Brain pericyte (primary cell): Measurements from ENCODE around the gene MLLT10.

Experiments used
- DNase-seq: peaks from one replicate; pipeline ENCODE4 v3.0.0-alpha.2; 2012; ENCODE audit warnings: low read depth, low spot score

The MLLT10 gene

GRCh38 chr10:21769041-21769440, 235.0 kb downstream of the MLLT10 start:
- no peak for DNase-seq

DNA sequence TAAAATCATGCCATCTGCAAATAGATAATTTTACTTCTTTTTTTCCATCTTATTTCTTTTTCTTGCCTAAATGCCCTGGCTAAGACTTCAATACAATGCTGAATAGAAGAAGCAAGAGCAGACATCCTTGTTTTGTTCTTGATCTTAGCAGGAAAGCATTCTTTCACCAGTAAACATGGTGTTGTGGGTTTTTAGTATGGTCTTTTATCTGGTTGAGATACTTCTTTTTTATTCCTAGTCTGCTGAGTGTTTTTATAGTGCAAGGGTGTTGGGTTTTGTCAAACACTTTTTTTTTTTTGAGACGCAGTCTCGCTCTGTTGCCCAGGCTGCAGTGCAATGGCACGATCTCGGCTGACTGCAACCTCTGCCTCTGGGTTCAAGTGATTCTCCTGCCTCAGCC, 237.2 kb downstream of the MLLT10 start:
- no peak for DNase-seq

DNA sequence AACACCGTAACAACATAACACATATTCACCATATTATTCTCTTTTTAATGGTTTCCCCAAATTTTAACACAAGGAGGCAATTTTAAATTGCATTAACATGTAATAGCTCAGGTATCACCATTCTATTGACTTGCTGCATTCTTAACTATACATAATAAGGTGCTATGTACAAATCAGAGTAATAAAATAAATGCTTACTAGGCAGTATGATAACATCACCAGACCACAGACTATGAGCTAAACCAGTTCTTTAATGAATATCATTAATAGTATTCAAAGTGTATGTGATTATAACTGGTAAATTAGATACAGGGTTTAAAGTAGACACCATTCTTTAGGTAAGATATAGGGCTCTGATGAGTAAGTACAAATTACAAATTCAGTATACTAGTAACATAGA, 242.9 kb downstream of the MLLT10 start:
- no peak for DNase-seq

DNA sequence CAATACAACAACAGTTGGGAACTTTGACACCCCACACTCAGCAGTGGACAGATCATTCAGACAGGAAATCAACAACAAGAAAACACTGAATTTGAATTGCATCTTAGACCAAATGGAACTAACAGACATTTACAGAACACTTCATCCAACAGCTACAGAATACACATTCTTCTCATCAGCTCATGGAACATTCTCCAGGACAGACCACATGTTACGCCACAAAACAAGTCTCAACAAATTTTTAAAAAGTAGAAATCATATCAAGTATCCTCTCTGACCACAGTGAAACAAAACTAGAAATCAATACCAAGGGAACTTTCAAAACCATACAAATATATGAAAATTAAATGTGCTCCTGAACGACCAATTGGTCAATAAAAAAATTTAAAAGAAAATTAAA, 257.2 kb downstream of the MLLT10 start:
- DNase-seq, result no peak
